WTC11 (cell line): ENCODE measurements around the gene KDF1. TPM values are rescaled to one million over a fixed set of nuclear protein-coding genes. Genes with fewer than 3 reads are reported as not detected.

Source experiments
- ATAC-seq: fragments of 200-7000 bp; cut with Tn5 transposase; 2 replicates; pipeline ENCODE4 v1.10.0; 2021; ENCODE audit warnings: mild to moderate bottlenecking, moderate library complexity
- CTCF ChIA-PET: fragments of 300-600 bp; sonication (Branson Sonifier 250); formaldehyde crosslinking; loops from one replicate; lab custom pipeline; 2021; ENCODE audit warnings: antibody characterized with exemption; lab: Charles Lee
- POLR2A ChIA-PET: fragments of 350-600 bp; sonication (Branson Sonifier 250); formaldehyde crosslinking; loops from one replicate; lab custom pipeline; 2021; ENCODE audit warnings: antibody characterized with exemption; lab: Charles Lee
- DNase-seq: peaks from one replicate; pipeline ENCODE4 v3.0.0; 2021; ENCODE audit warnings: low spot score
- H3K27ac Mint-ChIP-seq: 2 replicates; pipeline ENCODE4 v1.8.0; 2021; ENCODE audit warnings: mixed read lengths
- H3K27me3 Mint-ChIP-seq: 2 replicates; pipeline ENCODE4 v1.8.0; 2021; ENCODE audit warnings: low read depth, mild to moderate bottlenecking, moderate library complexity, mixed read lengths
- H3K36me3 Mint-ChIP-seq: 2 replicates; pipeline ENCODE4 v1.8.0; 2021; ENCODE audit warnings: mixed read lengths
- H3K4me1 Mint-ChIP-seq: 2 replicates; pipeline ENCODE4 v1.8.0; 2022; ENCODE audit warnings: mixed read lengths
- H3K4me3 Mint-ChIP-seq: 2 replicates; pipeline ENCODE4 v1.8.0; 2021; ENCODE audit warnings: mild to moderate bottlenecking, moderate library complexity, mixed read lengths
- H3K9me3 Mint-ChIP-seq: 2 replicates; pipeline ENCODE4 v1.8.0; 2021; ENCODE audit warnings: mixed read lengths
- CREB1 ChIP-seq: sonication (generic); formaldehyde crosslinking; IDR thresholded peaks from 2 replicates; pipeline ENCODE4 v1.8.0; 2023; ENCODE audit warnings: mild to moderate bottlenecking, missing genetic modification reagents
- CREM ChIP-seq: sonication (generic); formaldehyde crosslinking; IDR thresholded peaks from 2 replicates; pipeline ENCODE4 v1.8.1; 2022; ENCODE audit warnings: mild to moderate bottlenecking, missing genetic modification reagents, moderate library complexity
- E2F4 ChIP-seq: sonication (generic); formaldehyde crosslinking; IDR thresholded peaks from 2 replicates; pipeline ENCODE4 v1.8.1; 2022; ENCODE audit warnings: low read depth, mild to moderate bottlenecking, moderate library complexity, missing genetic modification reagents, borderline replicate concordance
- ESRRA ChIP-seq: sonication (generic); formaldehyde crosslinking; IDR thresholded peaks from 2 replicates; pipeline ENCODE4 v1.8.1; 2022; ENCODE audit warnings: mild to moderate bottlenecking, missing genetic modification reagents, borderline replicate concordance
- ETV6 ChIP-seq: sonication (generic); formaldehyde crosslinking; IDR thresholded peaks from 2 replicates; pipeline ENCODE4 v1.8.1; 2022; ENCODE audit warnings: mild to moderate bottlenecking, missing genetic modification reagents
- FOXK1 ChIP-seq: sonication (generic); formaldehyde crosslinking; IDR thresholded peaks from 2 replicates; pipeline ENCODE4 v1.8.0; 2022; ENCODE audit warnings: mild to moderate bottlenecking, moderate library complexity, missing genetic modification reagents
- GTF2I ChIP-seq: fragments of 250-450 bp; sonication (Bioruptor Pico); conservative IDR thresholded peaks from 2 replicates; pipeline ENCODE4 v1.4.0; 2021; ENCODE audit warnings: mild to moderate bottlenecking
- JAZF1 ChIP-seq: fragments of 250-450 bp; sonication (Bioruptor Pico); IDR thresholded peaks from 2 replicates; pipeline ENCODE4 v1.9.0; 2021; ENCODE audit warnings: moderate library complexity, mild to moderate bottlenecking, inconsistent platforms
- MYBL2 ChIP-seq: sonication (generic); formaldehyde crosslinking; IDR thresholded peaks from 2 replicates; pipeline ENCODE4 v1.8.1; 2023; ENCODE audit warnings: mild to moderate bottlenecking, moderate library complexity, missing genetic modification reagents
- NFATC4 ChIP-seq: fragments of 250-450 bp; sonication (Bioruptor Pico); IDR thresholded peaks from 2 replicates; pipeline ENCODE4 v1.9.0; 2021; ENCODE audit warnings: mild to moderate bottlenecking
- NFE2L1 ChIP-seq: sonication (generic); formaldehyde crosslinking; IDR thresholded peaks from 2 replicates; pipeline ENCODE4 v1.8.1; 2023; ENCODE audit warnings: missing genetic modification reagents
- NR2C2 ChIP-seq: sonication (generic); formaldehyde crosslinking; IDR thresholded peaks from 2 replicates; pipeline ENCODE4 v1.8.0; 2022; ENCODE audit warnings: mild to moderate bottlenecking, missing genetic modification reagents
- NR3C1 ChIP-seq: sonication (generic); formaldehyde crosslinking; conservative IDR thresholded peaks from 2 replicates; pipeline ENCODE4 v1.8.1; 2023; ENCODE audit warnings: low read depth, mild to moderate bottlenecking, missing genetic modification reagents
- PRRX2 ChIP-seq: fragments of 250-450 bp; sonication (Bioruptor Pico); IDR thresholded peaks from 2 replicates; pipeline ENCODE4 v1.8.0; 2021; ENCODE audit warnings: mild to moderate bottlenecking
- TCF7 ChIP-seq: sonication (generic); formaldehyde crosslinking; IDR thresholded peaks from 2 replicates; pipeline ENCODE4 v1.8.0; 2022; ENCODE audit warnings: mild to moderate bottlenecking, low read depth, missing genetic modification reagents, moderate library complexity
- TP53 ChIP-seq: sonication (generic); formaldehyde crosslinking; IDR thresholded peaks from 2 replicates; pipeline ENCODE4 v1.8.1; 2023; ENCODE audit warnings: mild to moderate bottlenecking, missing genetic modification reagents
- ZNF121 ChIP-seq: sonication (generic); formaldehyde crosslinking; IDR thresholded peaks from 2 replicates; pipeline ENCODE4 v1.8.0; 2023; ENCODE audit warnings: missing genetic modification reagents
- ZNF219 ChIP-seq: sonication (generic); formaldehyde crosslinking; IDR thresholded peaks from 2 replicates; pipeline ENCODE4 v1.8.0; 2023; ENCODE audit warnings: missing genetic modification reagents, mild to moderate bottlenecking, borderline replicate concordance
- ZNF263 ChIP-seq: sonication (generic); formaldehyde crosslinking; IDR thresholded peaks from 2 replicates; pipeline ENCODE4 v1.8.1; 2022; ENCODE audit warnings: low read depth, mild to moderate bottlenecking, moderate library complexity, missing genetic modification reagents
- total RNA-seq: library from RNA; stranded (reverse); gene quantifications from 3 replicates; pipeline ENCODE4 v1.2.3, GENCODE V29; 2021
- TF ChIP-seq, protein P1 (sequence below): sonication (generic); formaldehyde crosslinking; IDR thresholded peaks from 2 replicates; pipeline ENCODE4 v1.8.0; 2022; ENCODE audit warnings: mild to moderate bottlenecking, missing genetic modification reagents
- TF ChIP-seq, protein P2 (sequence below): fragments of 250-450 bp; sonication (Bioruptor Pico); IDR thresholded peaks from 2 replicates; pipeline ENCODE4 v1.9.0; 2021; ENCODE audit warnings: mild to moderate bottlenecking
- TF ChIP-seq, protein P3 (sequence below): sonication (generic); formaldehyde crosslinking; IDR thresholded peaks from 2 replicates; pipeline ENCODE4 v1.8.1; 2023; ENCODE audit warnings: mild to moderate bottlenecking, moderate library complexity, missing genetic modification reagents
- TF ChIP-seq, protein P4 (sequence below): sonication (generic); formaldehyde crosslinking; IDR thresholded peaks from 2 replicates; pipeline ENCODE4 v1.8.1; 2023; ENCODE audit warnings: mild to moderate bottlenecking, missing genetic modification reagents, moderate library complexity
- TF ChIP-seq, protein P5 (sequence below): fragments of 250-450 bp; sonication (Bioruptor Pico); conservative IDR thresholded peaks from 2 replicates; pipeline ENCODE4 v1.9.0; 2021; ENCODE audit warnings: mild to moderate bottlenecking

The KDF1 gene
- total RNA-seq, 1 experiment from 2014 or later, result 19.0 TPM

DNA sequence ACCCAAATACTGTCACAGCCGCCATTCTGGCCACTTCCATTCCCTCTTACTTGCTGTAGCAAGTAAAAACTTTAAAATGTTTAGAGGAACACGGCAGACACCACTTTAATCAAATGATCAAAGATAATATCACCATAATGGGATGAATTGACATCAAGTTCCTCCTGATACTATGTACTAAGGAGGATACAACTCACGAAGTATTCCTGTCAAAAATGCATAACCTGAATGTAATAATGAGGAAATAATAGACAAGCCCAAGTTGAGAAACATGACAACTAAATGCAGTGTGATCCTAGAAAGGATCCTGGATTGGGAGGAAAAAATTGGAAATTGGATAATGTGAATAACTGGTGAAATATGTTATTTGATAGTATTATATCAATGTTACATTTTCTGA, 3.9 kb downstream of the KDF1 start:
- Mint-ChIP-seq H3K4me1 (peaks cover 10% of the 10 kb centered on the region), H3K36me3 (peaks cover 21% of the 10 kb centered on the region), H3K27ac (no peak overlapping the region), H3K27me3 (no peaks in the 10 kb centered on the region; the same call in 1 of the 2 replicates), H3K9me3 (peaks cover 7% of the 10 kb centered on the region), H3K4me3 (no peak overlapping the region)
- POLR2A ChIA-PET, result no interaction called here
- DNase-seq (no peak), ATAC-seq (no peak)
- CTCF ChIA-PET, result interaction anchor here (1.4 kb wide), 1 partner anchor 114 kb away, joined by 3 read pairs; no protein-coding TSS in a partner anchor
- TF ChIP-seq, protein P1, sequence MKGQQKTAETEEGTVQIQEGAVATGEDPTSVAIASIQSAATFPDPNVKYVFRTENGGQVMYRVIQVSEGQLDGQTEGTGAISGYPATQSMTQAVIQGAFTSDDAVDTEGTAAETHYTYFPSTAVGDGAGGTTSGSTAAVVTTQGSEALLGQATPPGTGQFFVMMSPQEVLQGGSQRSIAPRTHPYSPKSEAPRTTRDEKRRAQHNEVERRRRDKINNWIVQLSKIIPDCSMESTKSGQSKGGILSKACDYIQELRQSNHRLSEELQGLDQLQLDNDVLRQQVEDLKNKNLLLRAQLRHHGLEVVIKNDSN, result no peak
- no peak for TF ChIP-seq ESRRA (CRISPR knock-in tag)
- TF ChIP-seq ZNF219 (CRISPR knock-in tag), result no peak
- TF ChIP-seq TP53, result no peak
- no peak for TF ChIP-seq NFE2L1
- no peak for TF ChIP-seq GTF2I (CRISPR knock-in tag)
- TF ChIP-seq ZNF121, result no peak
- no peak for TF ChIP-seq FOXK1 (CRISPR knock-in tag)
- no peak for TF ChIP-seq NR3C1 (CRISPR knock-in tag)
- no peak for TF ChIP-seq CREB1 (CRISPR knock-in tag)
- TF ChIP-seq, protein P2, sequence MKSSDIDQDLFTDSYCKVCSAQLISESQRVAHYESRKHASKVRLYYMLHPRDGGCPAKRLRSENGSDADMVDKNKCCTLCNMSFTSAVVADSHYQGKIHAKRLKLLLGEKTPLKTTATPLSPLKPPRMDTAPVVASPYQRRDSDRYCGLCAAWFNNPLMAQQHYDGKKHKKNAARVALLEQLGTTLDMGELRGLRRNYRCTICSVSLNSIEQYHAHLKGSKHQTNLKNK (CRISPR knock-in tag), result no peak
- no peak for TF ChIP-seq MYBL2 (CRISPR knock-in tag)
- no peak for TF ChIP-seq NR2C2 (CRISPR knock-in tag)
- no peak for TF ChIP-seq TCF7

DNA sequence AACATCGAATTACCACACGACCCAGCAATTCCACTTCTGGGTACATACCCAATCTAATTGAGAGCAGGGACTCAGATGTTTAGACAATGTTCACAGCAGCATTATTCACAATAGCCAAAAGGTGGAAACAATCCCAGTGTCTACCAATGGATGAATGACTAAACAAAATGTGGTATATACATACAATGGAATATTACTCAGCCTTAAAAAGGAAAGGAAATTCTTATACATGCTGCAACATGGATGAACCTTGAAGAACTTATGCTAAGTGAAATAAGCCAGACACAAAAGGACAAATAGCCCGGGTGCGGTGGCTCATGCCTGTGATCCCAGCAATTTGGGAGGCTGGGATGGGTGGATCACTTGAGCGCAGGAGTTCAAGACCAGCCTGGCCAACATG, 6.9 kb downstream of the KDF1 start:
- ATAC-seq, result no peak
- peaks cover 22% of the 10 kb centered on the region for H3K36me3 Mint-ChIP-seq
- H3K27me3 Mint-ChIP-seq, result no peaks in the 10 kb centered on the region
- peaks cover 7% of the 10 kb centered on the region for H3K9me3 Mint-ChIP-seq
- H3K27ac Mint-ChIP-seq, result no peak overlapping the region
- DNase-seq, result no peak
- no peaks in the 10 kb centered on the region for H3K4me1 Mint-ChIP-seq
- POLR2A ChIA-PET, result interaction anchor here (0.7 kb wide), 1 partner anchor 80 kb away, joined by 3 read pairs; no protein-coding TSS in a partner anchor
- CTCF ChIA-PET, result no interaction called here
- TF ChIP-seq NR3C1 (CRISPR knock-in tag) (no peak), CREM (CRISPR knock-in tag) (no peak), E2F4 (CRISPR knock-in tag) (no peak)
- TF ChIP-seq, protein P3, sequence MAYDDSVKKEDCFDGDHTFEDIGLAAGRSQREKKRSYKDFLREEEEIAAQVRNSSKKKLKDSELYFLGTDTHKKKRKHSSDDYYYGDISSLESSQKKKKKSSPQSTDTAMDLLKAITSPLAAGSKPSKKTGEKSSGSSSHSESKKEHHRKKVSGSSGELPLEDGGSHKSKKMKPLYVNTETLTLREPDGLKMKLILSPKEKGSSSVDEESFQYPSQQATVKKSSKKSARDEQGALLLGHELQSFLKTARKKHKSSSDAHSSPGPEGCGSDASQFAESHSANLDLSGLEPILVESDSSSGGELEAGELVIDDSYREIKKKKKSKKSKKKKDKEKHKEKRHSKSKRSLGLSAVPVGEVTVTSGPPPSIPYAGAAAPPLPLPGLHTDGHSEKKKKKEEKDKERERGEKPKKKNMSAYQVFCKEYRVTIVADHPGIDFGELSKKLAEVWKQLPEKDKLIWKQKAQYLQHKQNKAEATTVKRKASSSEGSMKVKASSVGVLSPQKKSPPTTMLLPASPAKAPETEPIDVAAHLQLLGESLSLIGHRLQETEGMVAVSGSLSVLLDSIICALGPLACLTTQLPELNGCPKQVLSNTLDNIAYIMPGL, result no peak
- no peak overlapping the region for H3K4me3 Mint-ChIP-seq

GRCh38 chr1:26951821-26952497, 8.3 kb downstream of the KDF1 start:
- no peaks in the 10 kb centered on the region for H3K27me3 Mint-ChIP-seq
- no peaks in the 10 kb centered on the region for H3K4me1 Mint-ChIP-seq
- POLR2A ChIA-PET, result no interaction called here
- DNase-seq (no peak), ATAC-seq (no peak)
- H3K36me3 Mint-ChIP-seq, result peaks cover 21% of the 10 kb centered on the region
- no peak overlapping the region for H3K4me3 Mint-ChIP-seq
- CTCF ChIA-PET, result interaction anchor here (0.9 to 1.0 kb wide), 2 partner anchors 8 to 15 kb away, joined by 3 to 4 read pairs; partner anchors contain the start of gene KDF1
- TF ChIP-seq CREM (CRISPR knock-in tag) (no peak), ETV6 (no peak), ZNF263 (CRISPR knock-in tag) (no peak), NFATC4 (CRISPR knock-in tag) (no peak), PRRX2 (CRISPR knock-in tag) (no peak), GTF2I (CRISPR knock-in tag) (no peak), JAZF1 (CRISPR knock-in tag) (no peak), NR3C1 (CRISPR knock-in tag) (no peak)
- TF ChIP-seq, protein P4, sequence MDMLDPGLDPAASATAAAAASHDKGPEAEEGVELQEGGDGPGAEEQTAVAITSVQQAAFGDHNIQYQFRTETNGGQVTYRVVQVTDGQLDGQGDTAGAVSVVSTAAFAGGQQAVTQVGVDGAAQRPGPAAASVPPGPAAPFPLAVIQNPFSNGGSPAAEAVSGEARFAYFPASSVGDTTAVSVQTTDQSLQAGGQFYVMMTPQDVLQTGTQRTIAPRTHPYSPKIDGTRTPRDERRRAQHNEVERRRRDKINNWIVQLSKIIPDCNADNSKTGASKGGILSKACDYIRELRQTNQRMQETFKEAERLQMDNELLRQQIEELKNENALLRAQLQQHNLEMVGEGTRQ (CRISPR knock-in tag), result no peak
- TF ChIP-seq, protein P2 (CRISPR knock-in tag), result no peak
- TF ChIP-seq, protein P5, sequence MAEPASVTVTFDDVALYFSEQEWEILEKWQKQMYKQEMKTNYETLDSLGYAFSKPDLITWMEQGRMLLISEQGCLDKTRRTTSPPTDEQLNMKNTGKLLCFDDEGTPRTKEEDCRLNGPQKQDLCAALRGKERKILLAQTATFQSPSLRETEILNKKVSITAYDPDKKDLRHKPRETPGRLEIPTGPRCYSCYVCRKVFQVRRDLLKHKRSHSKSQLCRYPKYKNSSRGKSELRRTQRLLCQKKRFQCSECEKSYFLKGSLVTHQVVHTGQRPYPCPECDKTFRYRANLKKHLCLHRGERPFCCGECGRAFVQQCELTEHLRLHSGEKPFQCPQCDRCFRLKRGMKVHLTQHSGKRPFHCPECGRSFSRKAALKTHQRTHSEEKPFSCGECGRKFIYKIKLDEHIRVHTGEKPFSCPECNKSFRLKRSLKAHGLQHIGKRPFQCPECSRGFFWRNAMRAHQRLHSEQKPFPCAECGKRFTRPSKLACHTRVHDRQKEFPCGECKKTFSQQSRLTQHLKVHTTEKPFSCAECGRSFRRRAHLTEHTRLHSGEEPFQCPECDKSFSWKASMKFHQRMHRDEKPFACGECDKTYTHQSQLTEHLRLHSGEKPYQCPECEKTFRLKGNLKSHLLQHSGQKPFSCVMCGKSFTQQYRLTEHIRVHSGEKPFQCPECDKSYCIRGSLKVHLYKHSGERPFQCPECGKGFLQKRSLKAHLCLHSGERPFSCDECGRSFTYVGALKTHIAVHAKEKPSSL (CRISPR knock-in tag), result no peak
- H3K9me3 Mint-ChIP-seq, result peaks cover 7% of the 10 kb centered on the region
- no peak overlapping the region for H3K27ac Mint-ChIP-seq
